GM10847 (cell line): Measurements from ENCODE around the gene CAMTA1.

Source experiments
- POLR2A ChIP-seq: IDR thresholded peaks from 2 replicates; pipeline ENCODE4 v1.6.1; 2011; ENCODE audit not compliant: insufficient read length; ENCODE audit errors: extremely low read depth

The CAMTA1 gene

DNA sequence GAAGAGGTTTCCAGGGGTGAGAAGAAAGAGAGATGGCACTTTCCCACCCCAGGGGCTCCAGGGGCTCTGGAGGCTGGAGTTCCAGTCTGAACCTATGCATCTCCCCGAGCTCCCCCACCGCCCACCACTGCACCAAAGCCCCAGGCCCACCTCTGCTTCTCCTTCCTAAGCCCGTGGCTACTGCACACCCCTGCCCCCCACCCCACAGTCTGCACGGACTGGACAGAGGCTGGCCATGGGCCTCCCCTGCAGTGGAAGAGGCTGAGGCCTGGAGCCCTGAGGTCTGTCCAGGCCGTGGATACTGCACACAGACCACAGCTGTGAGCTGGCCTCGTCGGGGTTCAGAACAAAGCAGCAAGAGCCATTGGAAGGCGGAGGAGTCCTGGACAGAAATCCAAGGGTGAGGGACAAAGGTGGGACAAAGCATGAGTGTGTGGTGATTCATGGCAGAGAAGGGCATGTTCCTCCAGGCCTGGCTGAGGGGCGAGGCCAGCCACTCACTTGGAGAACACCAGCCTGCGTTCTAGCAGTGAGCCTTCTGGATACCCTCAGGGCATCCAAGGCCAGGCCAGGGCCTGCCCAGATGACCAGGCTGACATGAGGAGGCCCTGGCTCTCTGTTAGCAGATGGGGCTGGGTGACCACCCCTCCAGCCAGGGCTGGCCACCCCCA lies 741.1 kb downstream of the CAMTA1 start:
- TF ChIP-seq POLR2A, result no peak

DNA sequence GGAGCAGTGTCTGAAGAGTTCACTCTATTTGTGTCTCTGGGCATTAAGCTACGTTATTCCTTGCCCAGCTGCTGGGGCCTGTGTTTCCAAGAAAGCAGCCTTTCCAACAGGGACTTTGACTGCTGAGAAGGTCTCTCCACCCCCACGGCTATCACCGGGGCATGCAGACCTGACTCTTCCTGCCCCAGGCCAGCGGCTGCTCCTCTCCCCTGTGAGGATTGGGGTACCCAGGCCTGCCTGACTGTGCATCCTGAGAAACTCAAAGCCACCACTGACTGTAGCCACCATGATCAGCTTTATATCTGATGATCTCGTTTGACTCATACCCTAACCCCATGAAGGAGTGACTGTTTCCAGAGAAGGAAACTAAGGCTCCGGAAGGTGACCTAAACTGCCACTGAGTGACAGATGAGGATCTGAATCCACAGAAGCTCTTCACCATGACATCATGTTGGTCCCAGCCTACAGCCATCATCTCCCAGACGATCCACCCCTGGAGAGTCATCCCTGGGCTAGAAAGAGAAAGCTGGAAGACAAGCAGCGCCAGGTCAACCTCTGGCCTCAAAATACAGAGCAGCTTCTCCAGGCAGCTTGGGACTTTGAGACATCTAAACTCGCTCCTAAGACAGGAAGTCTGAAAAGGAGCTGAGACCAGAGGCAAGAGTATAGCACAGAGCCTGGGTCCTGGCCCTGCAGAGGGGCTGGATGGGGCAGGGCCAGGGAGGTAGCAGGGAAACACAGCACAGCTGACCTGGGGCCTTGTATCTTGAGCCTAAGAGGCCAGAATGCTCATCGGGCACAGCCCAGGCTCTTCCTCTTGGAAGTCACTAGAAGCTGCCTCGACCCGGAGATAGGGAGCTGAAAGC lies 741.8 kb downstream of the CAMTA1 start:
- no peak for TF ChIP-seq POLR2A

DNA sequence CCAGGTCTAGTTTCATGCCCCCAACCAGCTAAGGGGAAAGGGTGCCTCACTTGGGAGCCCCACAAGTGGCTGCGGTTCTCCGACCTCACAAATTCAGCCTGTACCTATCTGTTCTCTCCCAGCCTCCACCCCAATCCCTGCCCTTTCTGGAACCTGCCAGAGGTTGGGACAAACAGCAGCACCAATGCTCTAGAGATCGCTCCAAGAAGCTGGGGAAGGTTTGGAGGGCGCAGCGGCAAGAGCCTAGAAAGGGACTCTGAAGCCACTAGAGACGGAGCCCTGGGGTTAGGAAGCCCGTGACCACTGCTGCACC lies 742.4 kb downstream of the CAMTA1 start:
- no peak for TF ChIP-seq POLR2A

DNA sequence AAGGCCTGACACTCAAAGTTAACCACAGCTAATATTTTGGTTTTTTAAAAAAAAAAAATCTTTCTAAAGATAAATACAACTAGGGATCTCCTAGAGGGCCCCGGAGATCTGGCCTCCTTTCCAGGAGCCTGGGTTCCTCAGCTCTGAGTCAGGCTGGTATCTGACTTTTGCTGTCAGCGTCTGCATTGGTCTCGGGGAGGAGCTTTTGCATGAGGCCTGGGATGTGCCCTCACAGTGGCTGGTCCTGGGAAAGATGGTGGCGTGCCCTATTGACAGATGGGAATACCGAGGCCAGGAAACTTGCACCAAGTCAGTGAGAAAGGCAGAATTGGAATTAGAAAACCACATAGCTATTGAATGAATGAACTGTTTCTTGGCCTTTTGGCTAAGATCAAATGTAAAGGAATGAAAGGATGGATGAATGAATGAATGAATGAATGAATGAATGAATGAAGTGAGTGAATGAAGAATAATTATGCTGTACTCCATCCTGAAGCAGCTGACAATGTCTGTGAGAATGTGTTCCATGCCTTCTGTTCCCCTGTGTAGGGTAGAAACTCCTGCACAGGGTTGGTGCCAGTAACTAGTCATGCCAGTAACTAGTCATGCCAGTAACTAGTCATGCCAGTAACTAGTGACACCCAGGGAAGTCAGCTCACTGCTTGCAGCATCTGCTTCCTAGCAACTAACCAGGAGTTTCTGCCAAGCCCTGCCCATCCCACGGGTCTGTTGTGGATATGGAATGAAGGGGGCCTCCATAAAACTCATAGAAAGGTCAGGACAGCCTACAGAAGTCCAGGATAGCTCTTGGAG lies 743.3 kb downstream of the CAMTA1 start:
- TF ChIP-seq POLR2A, result no peak

DNA sequence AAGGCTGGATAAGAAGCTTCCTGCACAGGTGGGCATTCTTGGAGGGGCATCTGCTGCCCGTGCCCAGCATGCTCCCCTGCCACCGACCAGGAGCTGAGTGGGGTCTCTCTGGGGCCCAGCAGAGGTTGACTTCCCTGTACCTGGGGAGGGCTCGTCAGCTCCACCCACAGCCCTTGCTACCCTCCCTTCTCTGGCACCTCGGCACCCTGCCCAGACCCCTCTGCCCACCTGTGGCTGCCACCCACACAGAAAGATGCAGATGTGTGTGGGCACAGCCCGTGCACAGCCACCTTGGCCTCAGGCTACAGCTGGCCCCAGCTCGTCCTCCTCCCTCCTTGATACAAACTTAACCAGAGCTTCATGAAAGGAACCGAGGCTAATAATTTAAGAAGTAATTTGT lies 744.7 kb downstream of the CAMTA1 start:
- no peak for TF ChIP-seq POLR2A

DNA sequence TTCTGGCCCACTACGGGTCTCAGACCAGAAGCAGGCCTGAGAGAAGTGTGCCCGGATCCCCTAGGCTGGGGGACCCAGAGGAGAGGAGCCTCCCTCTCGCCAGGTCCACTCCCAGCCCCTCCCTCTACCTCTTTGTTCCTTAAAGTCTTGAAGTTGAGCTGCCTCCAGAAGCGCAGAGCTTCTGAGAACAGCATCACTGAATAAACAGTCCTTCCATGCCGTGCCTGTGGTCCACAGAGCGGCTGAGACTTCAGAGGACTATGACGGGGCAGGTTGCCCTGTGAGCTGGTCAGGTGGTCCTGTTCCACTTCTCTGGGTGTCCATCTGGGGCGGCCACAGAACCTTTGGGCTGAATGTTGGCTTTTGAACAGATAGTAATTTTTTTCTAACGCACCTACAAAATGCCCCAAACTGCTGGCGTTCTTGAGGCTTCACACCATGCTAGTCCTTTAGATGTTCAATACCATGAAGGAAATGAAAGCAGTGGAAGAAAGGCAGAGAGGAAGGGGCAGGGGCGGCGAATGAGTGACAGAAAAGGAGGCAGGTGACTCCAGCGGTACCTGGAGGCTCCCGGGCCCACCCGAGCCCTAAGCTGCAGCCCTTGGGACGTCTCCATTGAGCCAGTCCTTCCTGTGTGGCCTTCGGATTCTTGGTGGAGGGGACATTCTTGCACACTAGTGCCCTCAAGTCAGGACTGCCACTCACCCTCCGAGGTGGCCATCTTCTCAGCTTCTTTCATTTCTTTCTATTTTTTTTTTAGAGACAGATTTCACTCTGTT lies 746.5 kb downstream of the CAMTA1 start:
- TF ChIP-seq POLR2A, result no peak

DNA sequence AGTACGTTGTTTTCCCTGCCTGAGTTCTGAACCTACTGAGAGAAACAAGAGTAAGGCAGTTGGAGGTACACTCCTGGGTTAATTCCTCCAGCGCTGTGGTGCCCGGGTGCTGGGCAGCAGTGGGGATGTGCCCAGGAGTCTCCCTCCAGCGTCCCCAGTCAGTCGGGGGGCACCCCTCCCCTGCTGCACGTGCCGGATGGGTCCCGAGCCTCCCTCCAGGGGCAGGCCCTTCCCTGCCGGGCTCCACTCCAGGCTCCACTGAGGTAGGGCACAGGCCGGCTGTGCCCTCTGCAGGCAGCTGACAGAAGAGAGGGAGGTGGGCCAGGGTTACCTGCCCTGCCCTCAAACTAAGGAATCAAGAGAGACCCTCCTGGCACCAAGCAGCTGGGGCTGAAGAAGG lies 747.8 kb downstream of the CAMTA1 start:
- no peak for TF ChIP-seq POLR2A

DNA sequence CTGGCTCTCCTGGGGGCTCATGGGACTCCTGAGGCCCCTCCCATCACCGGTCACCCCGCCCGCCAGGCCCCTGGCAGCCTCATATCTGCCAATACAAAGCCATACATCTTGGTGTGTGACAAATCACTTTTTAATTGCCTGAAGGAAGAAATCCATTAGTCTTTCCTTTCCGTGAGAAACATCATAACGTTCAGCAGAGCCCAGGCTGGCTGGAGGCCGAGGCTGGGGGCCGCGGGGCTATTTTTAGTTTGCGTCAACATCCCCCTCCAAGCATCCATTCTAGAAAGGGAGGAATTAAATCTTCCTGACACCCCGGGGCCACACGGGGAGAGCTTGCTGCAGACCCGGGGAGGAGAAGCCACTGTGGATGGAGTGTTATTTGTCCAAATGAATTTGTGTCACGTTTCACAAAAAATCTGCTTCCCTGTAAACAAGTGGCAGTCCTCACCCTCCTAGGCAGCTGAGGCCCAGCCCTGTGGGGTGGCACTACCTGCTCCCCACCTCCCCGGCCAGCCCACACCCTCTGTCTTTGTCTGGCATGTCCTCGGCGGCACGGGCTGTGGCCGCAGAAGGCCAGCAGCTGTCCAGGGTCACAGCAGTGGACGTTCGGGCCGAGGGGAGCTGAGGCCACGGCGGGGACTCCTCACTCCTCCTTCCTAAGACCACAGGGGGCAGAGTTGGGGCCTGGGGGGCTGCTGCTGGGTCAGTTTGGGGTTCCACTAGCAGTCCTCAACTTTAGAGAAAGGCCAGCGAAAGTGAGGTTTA lies 749.0 kb downstream of the CAMTA1 start:
- TF ChIP-seq POLR2A, result no peak

DNA sequence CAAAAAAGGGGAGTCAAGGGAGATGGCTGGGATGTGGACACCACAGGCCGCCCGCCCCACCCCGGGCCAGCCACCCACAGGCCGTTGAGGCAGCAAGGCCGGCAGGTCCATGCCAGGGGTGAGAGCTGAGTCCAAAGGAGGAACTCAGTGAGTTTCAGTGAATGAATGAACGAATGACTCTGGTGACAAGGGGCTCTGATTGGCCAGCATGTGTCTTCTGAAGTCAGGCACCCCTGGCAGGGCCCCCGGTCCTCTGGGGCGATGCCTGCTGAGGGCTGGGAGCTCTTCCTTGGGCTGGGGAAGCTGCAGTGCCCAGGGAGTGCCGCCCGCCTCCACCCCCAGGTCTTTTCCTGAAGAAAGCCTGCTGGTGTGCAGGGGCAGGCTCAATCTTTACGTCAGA lies 749.8 kb downstream of the CAMTA1 start:
- no peak for TF ChIP-seq POLR2A

DNA sequence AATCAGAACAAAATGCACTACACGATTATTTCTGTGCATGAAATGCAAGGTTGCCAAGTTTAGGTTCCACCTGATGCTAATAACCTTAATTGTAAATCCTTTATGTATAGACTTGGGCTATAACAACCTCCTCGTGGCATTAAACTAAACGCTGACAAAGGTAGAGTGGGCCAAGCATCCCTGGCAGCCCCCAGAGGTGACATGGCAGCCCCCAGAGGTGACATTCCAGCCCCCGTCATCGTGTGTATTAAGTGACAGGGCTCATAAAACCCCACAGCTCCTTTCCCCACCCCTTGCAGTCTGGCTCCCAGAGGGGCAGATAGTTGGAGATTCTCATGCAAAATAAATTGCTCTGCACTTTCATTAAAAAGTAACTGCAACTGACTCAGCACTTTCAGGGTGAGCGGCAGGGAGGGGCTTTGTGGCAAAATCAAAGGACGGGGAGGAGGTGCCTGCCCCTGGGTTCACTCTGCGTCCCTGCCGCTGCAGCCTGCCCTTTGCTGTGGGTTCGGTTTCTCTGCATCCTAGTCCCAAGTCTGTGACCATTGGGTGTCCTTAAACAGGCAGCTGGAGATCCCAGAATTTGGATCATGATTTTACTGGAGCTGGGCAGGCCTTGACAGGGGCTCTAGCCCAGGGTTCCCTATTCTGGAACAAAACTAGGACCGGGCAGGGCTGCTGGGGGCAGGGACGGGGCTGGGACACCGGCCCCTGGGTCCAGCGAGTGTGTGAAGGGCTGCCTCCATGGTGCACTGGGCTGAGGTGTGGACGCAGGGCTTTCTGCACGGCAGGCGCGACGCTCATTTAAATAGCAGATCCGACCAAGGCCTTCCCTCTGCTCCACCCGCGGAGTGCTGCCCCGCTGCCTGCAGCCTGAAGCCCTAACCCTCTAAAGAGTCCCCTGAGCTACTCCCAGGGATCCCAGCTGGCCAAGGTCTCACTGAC lies 751.0 kb downstream of the CAMTA1 start:
- TF ChIP-seq POLR2A, result no peak

DNA sequence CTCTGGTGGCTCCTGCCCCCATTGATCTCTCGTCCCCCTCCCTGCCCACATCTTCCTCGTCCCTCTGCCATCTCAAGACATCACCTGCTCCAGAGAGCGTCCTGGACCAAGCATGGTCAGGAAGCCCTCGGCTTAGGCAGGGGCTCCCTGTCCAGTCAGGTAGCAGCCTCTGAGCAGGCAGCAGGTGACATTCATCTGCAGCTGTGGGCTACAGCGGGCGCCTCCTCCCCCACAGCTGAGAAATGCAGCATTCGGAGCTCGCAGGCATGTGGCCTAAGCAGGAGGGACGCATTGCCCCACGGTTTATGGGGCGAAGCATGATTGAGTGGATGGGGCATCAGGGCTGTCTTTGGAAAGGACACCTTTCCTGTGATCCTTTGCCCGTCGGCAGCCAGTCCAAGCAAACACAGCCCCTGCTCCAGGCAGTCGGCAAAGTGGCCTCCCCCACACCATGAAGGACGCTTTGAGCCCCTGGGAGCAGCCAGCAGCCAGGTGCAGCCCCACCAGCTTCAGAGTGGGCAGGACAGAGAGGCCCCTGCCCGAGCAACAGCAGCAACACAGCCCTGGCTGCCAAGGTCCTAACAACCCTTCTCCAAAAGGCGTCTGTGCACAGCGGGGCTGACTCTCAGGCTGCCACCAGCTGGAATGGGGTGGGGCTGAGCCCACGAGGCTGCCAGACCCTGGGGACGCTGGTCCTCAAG lies 751.8 kb downstream of the CAMTA1 start:
- no peak for TF ChIP-seq POLR2A

DNA sequence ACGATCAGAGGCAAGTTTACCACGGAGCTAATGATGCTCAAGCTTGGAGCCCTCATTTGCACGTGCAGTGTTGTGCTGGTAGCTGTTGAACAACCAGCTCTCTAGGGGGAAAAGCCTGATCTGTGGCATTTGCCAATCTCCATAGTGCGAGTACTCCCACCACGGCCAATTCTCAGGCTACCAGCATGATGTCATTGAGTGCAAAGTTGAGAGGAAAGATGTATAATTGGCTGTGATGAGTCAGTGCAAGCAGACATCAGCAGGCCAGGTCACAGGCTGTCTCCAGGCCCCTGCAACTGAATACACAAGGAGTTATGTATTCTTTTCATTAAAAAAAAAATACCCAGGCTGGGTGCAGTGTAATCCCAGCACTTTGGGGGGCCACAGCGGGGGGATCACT lies 752.8 kb downstream of the CAMTA1 start:
- no peak for TF ChIP-seq POLR2A

DNA sequence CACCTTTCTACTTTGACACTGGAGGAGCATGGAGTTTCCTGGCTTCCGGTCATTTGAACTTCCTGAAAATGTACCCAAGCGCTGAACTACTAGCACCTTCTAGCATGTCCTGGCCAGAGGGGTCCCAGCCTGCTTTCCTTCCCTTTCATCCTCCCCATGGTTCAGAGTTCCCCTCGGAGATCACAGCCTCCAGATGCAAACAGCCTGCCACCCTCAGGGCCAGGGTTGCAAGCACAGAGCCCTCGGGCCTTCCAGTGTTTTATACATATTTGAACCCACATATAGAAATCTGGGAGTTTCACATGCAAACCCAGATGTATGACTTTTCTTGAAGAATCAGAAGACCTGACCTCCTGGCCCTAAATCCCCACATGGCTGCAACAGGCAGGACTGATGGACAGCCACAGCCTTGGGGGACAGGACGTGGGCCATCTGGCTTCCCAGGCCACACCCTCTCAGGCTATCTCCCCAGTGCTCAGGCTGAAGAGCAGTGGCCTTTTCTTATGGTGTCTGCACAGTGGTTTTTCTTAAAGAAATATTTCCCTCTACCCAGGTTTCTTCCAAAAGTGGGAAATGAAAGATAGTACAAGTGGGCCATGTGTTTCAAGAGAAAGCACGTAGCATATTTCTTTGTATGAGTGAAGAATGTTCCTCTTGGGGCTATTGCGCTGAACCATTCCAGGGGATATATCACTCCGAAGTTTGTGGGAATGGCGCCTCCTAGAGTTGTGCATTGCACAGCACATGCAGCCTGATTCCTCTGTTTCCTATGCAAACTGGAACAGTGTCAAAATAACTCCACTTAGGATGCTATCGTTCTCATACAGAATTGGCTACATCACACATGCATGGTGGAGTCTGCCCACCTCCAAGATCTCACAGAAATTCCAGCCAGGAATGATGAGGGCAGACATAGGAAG lies 753.9 kb downstream of the CAMTA1 start:
- no peak for TF ChIP-seq POLR2A
